ENCODE results near the gene ZNF248. TPM values are rescaled to one million over a fixed set of nuclear protein-coding genes. Genes with fewer than 3 reads are reported as not detected.
"Not testable (repeated sequence)": the region's sequence is repeated elsewhere in the genome, so short reads cannot be mapped to it uniquely, and the experiment has no call there.

ZNF248 gene
- total RNA-seq, result 17.6 TPM

- peak; percentile 97 for DNase-seq (ENCODE audit: low spot score)
These were observed at the start of gene ZNF248 for GRCh38 chr10:37857287-37858211. ZNF248 (minus strand) TSS chr10:37857610; CDS start chr10:37856310, 1,300 bp downstream.

DNA sequence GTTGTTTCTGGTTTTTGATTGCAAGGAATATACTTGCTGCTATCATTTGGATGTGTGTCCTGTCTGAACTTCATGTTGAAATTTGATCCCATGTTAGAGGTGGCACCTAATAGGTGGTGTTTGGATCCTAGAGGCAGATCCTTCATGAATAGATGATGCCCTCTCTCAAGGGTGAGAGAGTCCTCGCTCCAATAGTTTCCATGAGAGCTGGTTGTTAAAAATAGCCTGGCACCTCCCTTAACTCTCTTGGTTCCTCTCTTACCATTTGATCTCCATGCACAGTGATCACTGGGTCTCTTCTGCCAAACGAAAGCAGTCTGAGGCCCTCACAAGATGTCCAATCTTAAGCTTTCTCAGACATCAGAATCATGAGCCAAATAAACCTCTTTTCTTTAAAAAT, 49.0 kb upstream of the ZNF248 start:
- no peak for DNase-seq (ENCODE audit: low spot score)

GRCh38 chr10:37896436-37896835, 39.0 kb upstream of the ZNF248 start:
- DNase-seq (ENCODE audit: low spot score), result no peak

DNA sequence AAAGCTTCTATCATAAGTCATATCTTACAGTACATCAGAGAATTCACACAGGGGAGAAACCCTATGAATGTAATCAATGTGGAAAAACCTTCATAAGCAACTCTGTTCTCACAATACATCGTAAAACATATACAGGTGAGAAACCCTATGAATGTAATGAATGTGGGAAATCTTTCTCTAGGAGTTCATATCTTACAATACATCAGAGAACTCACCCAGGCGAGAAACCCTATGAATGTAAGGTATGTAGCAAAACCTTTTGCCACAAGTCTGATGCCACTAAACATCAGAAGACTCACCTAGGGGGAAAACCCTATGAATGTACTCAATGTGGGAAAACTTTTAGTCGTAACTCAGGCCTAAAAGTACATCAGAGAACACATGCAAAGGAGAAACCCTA, 38.3 kb upstream of the ZNF248 start:
- no peak for DNase-seq (ENCODE audit: low spot score)

DNA sequence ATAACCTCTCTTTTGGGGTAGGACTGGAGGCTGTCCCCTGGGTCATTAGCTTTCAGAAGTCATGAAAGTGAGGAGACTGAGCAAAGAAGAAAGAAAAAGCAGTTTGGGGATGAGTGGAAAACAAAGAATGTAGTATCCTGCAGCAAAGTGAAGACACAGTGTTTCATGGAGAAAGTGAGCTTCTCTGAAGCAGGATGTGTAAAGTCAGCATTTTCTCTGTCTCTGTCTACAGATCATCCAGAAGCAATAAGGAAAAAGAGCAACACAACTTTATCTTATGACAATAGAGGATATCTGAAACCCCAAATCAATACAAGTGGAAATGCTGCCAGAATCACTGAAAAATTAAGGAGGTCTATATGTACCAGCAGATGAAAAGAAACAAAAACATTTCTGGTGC, 28.4 kb upstream of the ZNF248 start:
- DNase-seq (ENCODE audit: low spot score), result no peak

DNA sequence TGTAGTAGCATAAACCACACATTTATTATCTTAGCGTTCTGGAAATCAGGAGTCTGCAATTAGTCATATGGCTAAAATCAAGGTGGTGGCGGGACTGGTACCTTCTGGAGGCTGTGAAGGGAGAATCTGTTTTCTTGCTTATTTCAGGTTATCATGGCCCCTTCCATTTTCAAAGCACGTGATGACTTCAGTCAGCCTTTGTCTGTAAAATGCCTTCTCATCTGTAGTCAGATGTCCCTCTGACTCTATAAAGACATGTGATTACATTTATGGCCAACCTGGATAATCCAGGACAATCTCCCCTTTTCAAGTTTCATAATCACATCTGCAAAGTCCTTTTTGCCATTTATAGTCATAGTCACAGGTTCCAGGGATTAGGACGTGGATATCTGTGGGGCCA, 15.5 kb upstream of the ZNF248 start:
- no peak for DNase-seq (ENCODE audit: low spot score)

GRCh38 chr10:37872283-37872682, 14.9 kb upstream of the ZNF248 start:
- no peak for DNase-seq (ENCODE audit: low spot score)

- DNase-seq (ENCODE audit: low spot score), result no peak
These were observed 14.3 kb upstream of the ZNF248 start for GRCh38 chr10:37871568-37872251.

GRCh38 chr10:37871143-37871542, 13.7 kb upstream of the ZNF248 start:
- no peak for DNase-seq (ENCODE audit: low spot score)

- DNase-seq (ENCODE audit: low spot score), result no peak
These were observed 11.4 kb upstream of the ZNF248 start for GRCh38 chr10:37868796-37869195.

DNA sequence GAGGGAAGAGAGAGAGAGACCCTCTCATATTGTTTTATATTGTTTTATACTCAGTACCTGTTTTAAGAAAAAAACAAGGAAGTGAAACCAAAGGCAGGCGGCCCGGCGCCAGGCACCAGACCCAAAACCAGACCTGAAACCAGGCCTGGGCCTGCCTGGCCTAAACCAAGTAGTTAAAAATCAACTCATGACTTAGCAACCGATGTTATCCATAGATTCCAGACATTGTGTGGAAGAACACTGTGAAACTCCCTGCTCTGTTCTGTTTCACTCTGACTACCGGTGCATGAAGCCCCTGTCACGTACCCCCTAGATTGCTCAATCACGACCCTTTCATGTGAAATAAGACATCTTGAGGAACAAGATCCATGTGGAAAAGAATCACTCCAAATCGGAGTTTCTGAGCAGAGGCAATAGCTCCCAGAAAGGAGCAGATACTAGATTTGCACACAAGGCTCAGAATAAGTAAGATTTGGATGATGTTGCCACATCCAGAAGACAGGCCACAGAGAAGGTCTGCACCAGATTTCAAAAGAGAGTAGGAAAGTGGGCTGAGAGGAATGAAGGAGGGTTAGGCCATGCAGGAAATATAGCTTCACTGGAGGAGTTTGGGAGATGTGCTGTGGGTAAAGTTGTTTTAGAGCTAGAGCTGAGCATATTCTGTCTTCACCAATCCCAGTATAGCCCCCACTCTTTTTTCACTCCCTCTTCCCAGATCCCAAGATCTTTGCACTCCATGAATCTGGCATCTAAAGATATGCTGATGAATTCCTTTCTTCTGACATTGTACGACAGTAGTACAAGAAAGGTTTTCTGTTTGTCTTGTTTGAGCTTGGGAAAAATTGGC, 8.8 kb upstream of the ZNF248 start:
- DNase-seq (ENCODE audit: low spot score), result peak; percentile 53

- no peak for DNase-seq (ENCODE audit: low spot score)
These were observed 7.9 kb upstream of the ZNF248 start for GRCh38 chr10:37865264-37865663.

- no peak for DNase-seq (ENCODE audit: low spot score)
These were observed 3.2 kb upstream of the ZNF248 start for GRCh38 chr10:37860494-37861190.

DNA sequence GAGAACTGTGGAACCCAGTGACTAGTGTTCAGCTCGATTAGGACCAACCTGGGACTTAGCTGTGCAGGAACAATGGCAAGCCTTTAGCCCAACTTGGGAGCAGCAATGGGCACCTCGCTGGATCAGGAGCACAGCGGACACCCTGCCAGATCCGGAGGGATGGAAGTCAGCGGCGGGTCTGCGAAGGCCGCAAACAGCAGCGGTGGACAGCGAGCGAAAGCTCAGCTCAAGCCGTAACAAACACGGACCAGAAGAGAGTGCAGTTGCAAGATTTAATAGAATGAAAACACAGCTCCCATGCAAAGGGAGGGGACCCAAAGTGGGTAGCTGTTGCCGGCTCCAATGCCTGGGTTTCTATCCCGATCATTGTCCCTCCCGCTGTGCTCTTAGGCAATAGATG, 1.9 kb upstream of the ZNF248 start:
- DNase-seq (ENCODE audit: low spot score), result not testable (repeated sequence)

GRCh38 chr10:37856881-37857286, 526 bp downstream of the ZNF248 start:
- DNase-seq (ENCODE audit: low spot score), result no peak

- no peak for DNase-seq (ENCODE audit: low spot score)
These were observed 1.8 kb downstream of the ZNF248 start for GRCh38 chr10:37855636-37856035.

DNA sequence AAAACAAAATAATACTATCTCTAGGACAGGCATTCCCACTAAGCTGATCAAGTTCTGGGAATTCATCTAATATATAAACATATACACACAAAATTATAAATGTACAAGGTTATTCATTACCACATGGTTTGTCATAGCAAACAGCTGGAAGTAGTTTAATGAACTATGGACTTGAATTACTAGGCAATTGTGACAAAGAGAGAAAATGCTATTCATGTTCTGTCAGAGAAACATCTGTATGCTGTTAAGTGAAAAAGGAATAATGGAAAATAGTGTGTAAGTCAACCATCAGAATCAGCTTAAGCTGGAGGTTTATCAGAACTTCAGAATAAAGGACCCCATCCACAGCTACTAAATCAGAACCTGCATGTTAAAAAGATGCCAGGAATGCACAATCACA, 2.8 kb downstream of the ZNF248 start:
- no peak for DNase-seq (ENCODE audit: low spot score)

- DNase-seq (ENCODE audit: low spot score), result no peak
These were observed 12.8 kb downstream of the ZNF248 start for GRCh38 chr10:37844644-37845043.

GRCh38 chr10:37839243-37839642, 18.2 kb downstream of the ZNF248 start:
- no peak for DNase-seq (ENCODE audit: low spot score)

DNA sequence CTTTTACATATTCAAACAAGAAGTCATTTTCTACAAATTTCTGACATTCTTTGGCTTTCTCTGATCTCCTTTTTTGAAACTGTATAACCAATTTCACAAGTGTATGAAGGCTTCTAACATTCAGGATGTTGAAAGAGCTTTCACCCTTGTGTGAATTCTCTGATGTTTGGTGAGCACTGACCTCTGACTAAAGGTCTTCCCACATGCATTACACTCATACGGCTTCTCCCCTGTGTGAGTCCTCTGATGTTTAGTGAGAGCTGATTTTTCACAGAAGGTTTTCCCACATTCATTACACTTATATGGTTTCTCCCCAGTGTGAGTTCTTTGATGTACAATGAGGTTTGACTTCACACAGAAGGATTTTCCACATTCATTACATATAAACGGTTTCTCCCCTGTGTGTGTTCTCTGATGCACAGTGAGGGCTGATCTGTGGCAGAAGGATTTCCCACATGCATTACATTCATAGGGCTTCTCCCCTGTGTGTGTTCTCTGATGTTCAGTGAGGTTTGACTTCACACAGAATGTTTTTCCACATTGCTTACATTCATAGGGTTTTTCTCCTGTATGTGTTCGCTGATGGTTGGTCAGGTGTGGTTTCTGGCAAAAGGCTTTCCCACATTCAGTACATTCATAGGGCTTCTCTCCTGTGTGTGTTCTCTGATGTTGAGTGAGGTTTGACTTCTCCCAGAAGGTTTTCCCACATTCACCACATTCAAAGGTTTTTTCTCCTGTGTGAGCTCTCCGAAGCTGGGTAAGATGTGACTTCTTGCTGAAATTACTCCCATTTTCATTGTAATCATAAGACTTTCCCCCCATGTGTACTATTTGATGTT, 25.7 kb downstream of the ZNF248 start:
- no peak for DNase-seq (ENCODE audit: low spot score)

GRCh38 chr10:37826806-37827205, 30.6 kb downstream of the ZNF248 start:
- no peak for DNase-seq (ENCODE audit: low spot score)
